ENCODE measurements around the gene LMX1B.

LMX1B gene

GRCh38 chr9:126682928-126683697, 69.4 kb downstream of the LMX1B start:
- DNase-seq: no peak

- no peak for DNase-seq
Measured at GRCh38 chr9:126683698-126684044, 69.9 kb downstream of the LMX1B start.

GRCh38 chr9:126684345-126684744, 70.6 kb downstream of the LMX1B start:
- DNase-seq: no peak

GRCh38 chr9:126684965-126685465, 71.3 kb downstream of the LMX1B start:
- DNase-seq: no peak

GRCh38 chr9:126687930-126688461, 74.3 kb downstream of the LMX1B start:
- no peak for DNase-seq

GRCh38 chr9:126688617-126689016, 74.9 kb downstream of the LMX1B start:
- no peak for DNase-seq

- no peak for DNase-seq
Measured at GRCh38 chr9:126689027-126689825, 75.5 kb downstream of the LMX1B start.

GRCh38 chr9:126690431-126691051, 76.8 kb downstream of the LMX1B start:
- peak in 1 of 2 experiments; percentile 24 for DNase-seq

GRCh38 chr9:126692041-126692758, 78.5 kb downstream of the LMX1B start:
- DNase-seq: no peak

- no peak for DNase-seq
Measured at GRCh38 chr9:126692759-126693427, 79.2 kb downstream of the LMX1B start.

GRCh38 chr9:126693428-126693944, 79.8 kb downstream of the LMX1B start:
- DNase-seq: no peak

GRCh38 chr9:126694206-126695081, 80.7 kb downstream of the LMX1B start:
- no peak for DNase-seq

GRCh38 chr9:126695186-126695585, 81.5 kb downstream of the LMX1B start:
- DNase-seq: no peak

GRCh38 chr9:126695701-126696400, 82.1 kb downstream of the LMX1B start:
- no peak for DNase-seq

GRCh38 chr9:126696401-126697145, 82.8 kb downstream of the LMX1B start:
- DNase-seq: no peak

GRCh38 chr9:126697330-126697729, 83.6 kb downstream of the LMX1B start:
- DNase-seq: no peak

GRCh38 chr9:126698251-126698650, 84.5 kb downstream of the LMX1B start:
- DNase-seq: no peak

GRCh38 chr9:126698756-126699155, 85.0 kb downstream of the LMX1B start:
- no peak for DNase-seq

- DNase-seq: no peak
Measured at GRCh38 chr9:126699401-126699881, 85.7 kb downstream of the LMX1B start.

Data from AML-193 (cell line).